Epithelial cell of proximal tubule (primary cell): ENCODE data around the gene CIAO2A. TPM values are rescaled to one million over a fixed set of nuclear protein-coding genes. Genes with fewer than 3 reads are reported as not detected.

ENCODE experiments used
- DNase-seq: peaks from one replicate; pipeline ENCODE4 v3.0.0-alpha.2; 2011; ENCODE audit warnings: low read depth
- H3K4me3 ChIP-seq: 2 replicates; pipeline ENCODE4 v1.5.1; 2011; ENCODE audit warnings: low read depth, mild to moderate bottlenecking, low read length
- total RNA-seq: library from RNA; depleted of rRNA; stranded (reverse); fragments of >200 nt; gene quantifications from 2 replicates; pipeline ENCODE4 v1.2.3, GENCODE V29; 2015
- TF ChIP-seq, protein P1 (sequence below): conservative IDR thresholded peaks from 2 replicates; pipeline ENCODE4 v1.5.1; 2012; ENCODE audit warnings: low read depth, mild to moderate bottlenecking, low read length

CIAO2A gene
- total RNA-seq, 1 donor from 2014 or later = 92.3 TPM

- TF ChIP-seq, protein P1, sequence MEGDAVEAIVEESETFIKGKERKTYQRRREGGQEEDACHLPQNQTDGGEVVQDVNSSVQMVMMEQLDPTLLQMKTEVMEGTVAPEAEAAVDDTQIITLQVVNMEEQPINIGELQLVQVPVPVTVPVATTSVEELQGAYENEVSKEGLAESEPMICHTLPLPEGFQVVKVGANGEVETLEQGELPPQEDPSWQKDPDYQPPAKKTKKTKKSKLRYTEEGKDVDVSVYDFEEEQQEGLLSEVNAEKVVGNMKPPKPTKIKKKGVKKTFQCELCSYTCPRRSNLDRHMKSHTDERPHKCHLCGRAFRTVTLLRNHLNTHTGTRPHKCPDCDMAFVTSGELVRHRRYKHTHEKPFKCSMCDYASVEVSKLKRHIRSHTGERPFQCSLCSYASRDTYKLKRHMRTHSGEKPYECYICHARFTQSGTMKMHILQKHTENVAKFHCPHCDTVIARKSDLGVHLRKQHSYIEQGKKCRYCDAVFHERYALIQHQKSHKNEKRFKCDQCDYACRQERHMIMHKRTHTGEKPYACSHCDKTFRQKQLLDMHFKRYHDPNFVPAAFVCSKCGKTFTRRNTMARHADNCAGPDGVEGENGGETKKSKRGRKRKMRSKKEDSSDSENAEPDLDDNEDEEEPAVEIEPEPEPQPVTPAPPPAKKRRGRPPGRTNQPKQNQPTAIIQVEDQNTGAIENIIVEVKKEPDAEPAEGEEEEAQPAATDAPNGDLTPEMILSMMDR = no peak
- H3K4me3 ChIP-seq = no peak overlapping the region
- no peak for DNase-seq
Observed at GRCh38 chr15:64026591-64026990, 67.0 kb downstream of the CIAO2A start.

- H3K4me3 ChIP-seq = no peak overlapping the region
- TF ChIP-seq, protein P1 = peak; percentile 48
- no peak for DNase-seq
Observed at GRCh38 chr15:64024172-64025050, 69.2 kb downstream of the CIAO2A start.

- TF ChIP-seq, protein P1 = no peak
- H3K4me3 ChIP-seq = no peak overlapping the region
- no peak for DNase-seq
Observed at GRCh38 chr15:64023220-64023619, 70.4 kb downstream of the CIAO2A start.

DNA sequence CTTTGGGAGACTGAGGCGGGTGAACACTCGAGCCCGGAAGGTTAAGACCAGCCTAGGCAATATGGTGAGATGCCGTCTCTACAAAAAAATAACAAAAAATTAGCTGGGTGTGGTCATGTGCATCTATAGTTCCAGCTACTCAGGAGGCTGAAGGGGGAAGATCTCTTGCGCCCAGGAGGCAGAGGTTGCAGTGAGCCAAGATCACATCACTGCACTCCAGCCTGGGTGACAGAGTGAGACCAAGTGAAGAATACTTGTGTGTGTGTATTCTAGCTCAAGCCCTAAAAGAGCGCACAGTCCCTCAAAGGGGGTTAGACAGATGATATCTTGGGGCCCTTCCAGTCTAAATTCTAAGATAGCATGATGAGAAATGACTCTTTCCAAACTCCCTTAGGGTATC lies 71.1 kb downstream of the CIAO2A start:
- DNase-seq = no peak
- no peak overlapping the region for H3K4me3 ChIP-seq
- TF ChIP-seq, protein P1 = no peak

Other genes with a start within 250 kb of the CIAO2A start
- 0.07 and 7.3 TPM in 2 replicates for gene DAPK2, start 47.4 kb downstream of the CIAO2A start, total RNA-seq
- 15.3 and 25.7 TPM in 2 replicates for gene SNX1, start 2.1 kb upstream of the CIAO2A start, total RNA-seq
- gene SNX22, start 57.9 kb upstream of the CIAO2A start, total RNA-seq = 0.86 and 1.2 TPM in 2 replicates
- gene PPIB, start 69.2 kb upstream of the CIAO2A start, total RNA-seq = 515 and 693 TPM in 2 replicates